Endothelial cell of umbilical vein (primary cell): ENCODE measurements around the gene CALHM6. TPM values are rescaled to one million over a fixed set of nuclear protein-coding genes. Genes with fewer than 3 reads are reported as not detected.

Experiments used
- BruUV-seq: library from RNA; stranded (reverse); fragments of 400-500 nt; replicated peaks from 2 replicates; lab custom pipeline; 2021; lab: Mats Ljungman, UMichigan
- CTCF ChIA-PET: fragments of 300-600, 350-600 bp; sonication (Branson Sonifier 250); formaldehyde crosslinking; loops from one replicate; lab custom pipeline; 2021; ENCODE audit warnings: antibody characterized with exemption, inconsistent platforms; lab: Charles Lee
- POLR2A ChIA-PET: fragments of 300-600, 350-600 bp; sonication (Branson Sonifier 250); formaldehyde crosslinking; loops from one replicate; lab custom pipeline; 2021; ENCODE audit warnings: antibody characterized with exemption, inconsistent platforms; lab: Charles Lee
- DNase-seq: peaks from one replicate; pipeline ENCODE4 v3.0.0-alpha.2; 2011; ENCODE audit warnings: low read depth, low spot score
- FAIRE-seq: peaks from 2 replicates; lab custom pipeline; 2011; peaks lifted over from hg19 to GRCh38; lab: Jason Lieb, UNC
- H2AFZ ChIP-seq: 2 replicates; pipeline ENCODE4 v1.6.0; 2012; ENCODE audit warnings: low read depth, low read length, control low read depth, inconsistent platforms
- H3K27ac ChIP-seq: 2 replicates; pipeline ENCODE4 v1.5.1; 2011; ENCODE audit warnings: low read depth, mild to moderate bottlenecking, control low read depth, low read length, moderate library complexity; ENCODE audit not compliant: insufficient read depth
- H3K27me3 ChIP-seq, 2 experiments: 2 replicates each; pipeline versions ENCODE4 v1.6.0 to v1.6.1; 2011; ENCODE audit warnings: low read length in 2 of 2, mixed read lengths in 1 of 2; ENCODE audit not compliant: control insufficient read depth in 2 of 2, insufficient read depth in 2 of 2
- H3K36me3 ChIP-seq, 2 experiments: 2 replicates in 1 of 2; 3 replicates in 1 of 2; pipeline ENCODE4 v1.5.1; 2011; ENCODE audit warnings: low read length in 2 of 2, mild to moderate bottlenecking in 1 of 2, moderate library complexity in 1 of 2; ENCODE audit not compliant: control insufficient read depth in 2 of 2, insufficient read depth in 2 of 2; ENCODE audit errors: extremely low read depth in 1 of 2
- H3K4me1 ChIP-seq: 3 replicates; pipeline ENCODE4 v1.5.1; 2011; ENCODE audit warnings: mild to moderate bottlenecking, low read length; ENCODE audit not compliant: control insufficient read depth, insufficient read depth; ENCODE audit errors: extremely low read depth
- H3K4me2 ChIP-seq: 2 replicates; pipeline ENCODE4 v1.6.1; 2011; ENCODE audit warnings: low read length, control low read depth, mixed read lengths; ENCODE audit not compliant: insufficient read depth
- H3K4me3 ChIP-seq, 3 experiments: fragments of 200-600 bp in 1 of 3; sonication (generic), shearing (Covaris generic) in 1 of 3; replicated peaks in 1 of 3; 2 replicates each; pipeline ENCODE4 v1.5.1; 2011 to 2016; ENCODE audit warnings: control low read depth in 3 of 3, low read length in 3 of 3, mild to moderate bottlenecking in 2 of 3, inconsistent platforms in 1 of 3, low read depth in 1 of 3, moderate library complexity in 1 of 3; ENCODE audit not compliant: insufficient read depth in 1 of 3
- H3K79me2 ChIP-seq: 2 replicates; pipeline ENCODE4 v1.6.0; 2012; ENCODE audit warnings: low read length, inconsistent platforms; ENCODE audit not compliant: control insufficient read depth, insufficient read depth
- H3K9ac ChIP-seq: replicated peaks from 2 replicates; pipeline ENCODE3; 2011; ENCODE audit warnings: low read length, control low read depth; ENCODE audit not compliant: insufficient read depth; ENCODE audit errors: extremely low read depth
- H3K9me1 ChIP-seq: replicated peaks from 3 replicates; pipeline ENCODE4 v1.6.0; 2011; ENCODE audit warnings: mild to moderate bottlenecking, low read length; ENCODE audit not compliant: control insufficient read depth, insufficient read depth; ENCODE audit errors: extremely low read depth
- H3K9me3 ChIP-seq: replicated peaks from 2 replicates; pipeline ENCODE4 v1.5.1; 2012; ENCODE audit warnings: low read length, inconsistent platforms; ENCODE audit not compliant: control insufficient read depth, insufficient read depth
- H4K20me1 ChIP-seq: replicated peaks from 2 replicates; pipeline ENCODE3; 2011; ENCODE audit warnings: mild to moderate bottlenecking, low read length; ENCODE audit not compliant: control insufficient read depth, insufficient read depth; ENCODE audit errors: extremely low read depth
- EZH2 ChIP-seq: IDR thresholded peaks from 2 replicates; pipeline ENCODE4 v1.6.1; 2012; ENCODE audit warnings: borderline replicate concordance, low read depth, mild to moderate bottlenecking, moderate library complexity, low read length, inconsistent platforms; ENCODE audit not compliant: severe bottlenecking
- FOS ChIP-seq: IDR thresholded peaks from 2 replicates; pipeline ENCODE4 v1.6.1; 2011; ENCODE audit warnings: mild to moderate bottlenecking, low read length, moderate library complexity, borderline replicate concordance; ENCODE audit not compliant: insufficient read depth
- GATA2 ChIP-seq: IDR thresholded peaks from 2 replicates; pipeline ENCODE4 v1.7.0; 2011; ENCODE audit warnings: low read depth, mild to moderate bottlenecking, moderate library complexity, mixed read lengths, low read length; ENCODE audit not compliant: insufficient read length, insufficient read depth
- JUN ChIP-seq: IDR thresholded peaks from 2 replicates; pipeline ENCODE4 v1.6.1; 2011; ENCODE audit warnings: borderline replicate concordance, low read depth; ENCODE audit not compliant: insufficient read length, insufficient read depth
- MYC ChIP-seq: IDR thresholded peaks from one replicate; pipeline ENCODE4 v1.6.1; 2011; ENCODE audit warnings: mild to moderate bottlenecking, low read depth, low read length
- POLR2A ChIP-seq: IDR thresholded peaks from 2 replicates; pipeline ENCODE4 v1.6.1; 2012; ENCODE audit warnings: low read depth, mild to moderate bottlenecking, control low read depth, low read length
- POLR2AphosphoS5 ChIP-seq: IDR thresholded peaks from 2 replicates; pipeline ENCODE4 v1.6.1; 2012; ENCODE audit warnings: low read depth, mild to moderate bottlenecking, control low read depth, low read length, moderate library complexity; ENCODE audit not compliant: insufficient read depth
- dilution Hi-C: fragments of 300-500 bp; cut with MboI; formaldehyde crosslinking; loops from one replicate; pipeline ENCODE4 v1.15.0; 2019; ENCODE audit warnings: low sequenced_read_pairs; ENCODE audit not compliant: extremely low pct_ligation_motif_present
- intact Hi-C: fragments of 100-400 bp; cut with micrococcal nuclease; formaldehyde crosslinking; loops from one replicate; pipeline ENCODE4 v1.10.0; 2022
- polyA plus RNA-seq, 4 experiments: library from polyadenylated mRNA; depleted of rRNA in 3 of 4; stranded (reverse) in 3 of 4; unstranded in 1 of 4; fragments of >200 nt; gene quantifications; 2 replicates each; pipeline versions ENCODE4 v1.2.1 to v1.2.3, GENCODE V29; 2011 to 2012; ENCODE audit warnings: missing spikeins in 1 of 4
- total RNA-seq: library from RNA; stranded (reverse); gene quantifications from 2 replicates; pipeline ENCODE4 v1.2.3, GENCODE V29; 2021
- TF ChIP-seq, protein P1 (sequence below): IDR thresholded peaks from 2 replicates; pipeline ENCODE4 v1.6.1; 2011; ENCODE audit not compliant: insufficient read depth, insufficient read length
- TF ChIP-seq, protein P2 (sequence below), 2 donors: IDR thresholded peaks; 1 replicate in 1 of 2; 2 replicates in 1 of 2; pipeline ENCODE4 v1.5.1; 2011; ENCODE audit warnings: low read length in 2 of 2, mild to moderate bottlenecking in 2 of 2, moderate library complexity in 2 of 2, control low read depth in 1 of 2, inconsistent platforms in 1 of 2, low read depth in 1 of 2; ENCODE audit not compliant: insufficient read depth in 1 of 2; ENCODE audit errors: extremely low read depth in 1 of 2

The CALHM6 gene
- total and polyA plus RNA-seq, 2 donors (not counting 3 experiments of a cell fraction or from before 2014, with no cell fraction given), result 0.08 TPM; not detected in 1

DNA sequence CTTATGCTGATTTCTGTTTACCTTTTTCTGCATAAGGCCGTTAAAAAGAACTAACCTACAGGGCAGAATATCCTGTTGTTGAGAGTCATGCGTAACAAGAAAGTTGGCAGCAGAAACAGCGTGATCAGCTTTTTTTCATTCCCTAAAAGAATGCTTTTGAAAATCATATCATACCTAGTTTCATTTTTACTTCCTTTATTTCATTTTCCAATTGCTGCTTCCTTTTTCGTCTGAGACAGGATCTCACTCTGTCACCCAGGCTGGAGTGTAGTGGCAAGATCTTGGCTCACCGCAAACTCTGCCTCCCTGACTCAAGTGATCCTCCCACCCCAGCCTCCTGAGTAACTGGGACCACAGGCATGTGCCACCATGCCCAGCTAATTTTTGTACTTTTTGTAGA lies 4.1 kb downstream of the CALHM6 start:
- DNase-seq (peak; percentile 28), FAIRE-seq (no peak)
- Histone ChIP-seq H3K4me3 (no peak overlapping the region), H3K9ac (no peak overlapping the region), H3K9me3 (no peaks in the 10 kb centered on the region), H3K4me2 (no peak overlapping the region), H4K20me1 (no peaks in the 10 kb centered on the region), H3K27me3 (peaks cover 10 to 18% of the 10 kb centered on the region in 2 experiments), H3K9me1 (no peaks in the 10 kb centered on the region), H3K27ac (no peak overlapping the region), H3K79me2 (no peaks in the 10 kb centered on the region), H2AFZ (no peak overlapping the region), H3K36me3 (no peaks in the 10 kb centered on the region), H3K4me1 (peaks cover 8% of the 10 kb centered on the region)
- POLR2A ChIA-PET, result no interaction called here
- dilution Hi-C loops, result no loop called here
- intact Hi-C loops, result no loop called here
- no TSS peak for BruUV-seq
- CTCF ChIA-PET, result no interaction called here
- TF ChIP-seq JUN, result no peak
- TF ChIP-seq EZH2, result no peak
- no peak for TF ChIP-seq GATA2
- no peak for TF ChIP-seq POLR2A
- TF ChIP-seq, protein P1, sequence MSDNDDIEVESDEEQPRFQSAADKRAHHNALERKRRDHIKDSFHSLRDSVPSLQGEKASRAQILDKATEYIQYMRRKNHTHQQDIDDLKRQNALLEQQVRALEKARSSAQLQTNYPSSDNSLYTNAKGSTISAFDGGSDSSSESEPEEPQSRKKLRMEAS, result no peak

DNA sequence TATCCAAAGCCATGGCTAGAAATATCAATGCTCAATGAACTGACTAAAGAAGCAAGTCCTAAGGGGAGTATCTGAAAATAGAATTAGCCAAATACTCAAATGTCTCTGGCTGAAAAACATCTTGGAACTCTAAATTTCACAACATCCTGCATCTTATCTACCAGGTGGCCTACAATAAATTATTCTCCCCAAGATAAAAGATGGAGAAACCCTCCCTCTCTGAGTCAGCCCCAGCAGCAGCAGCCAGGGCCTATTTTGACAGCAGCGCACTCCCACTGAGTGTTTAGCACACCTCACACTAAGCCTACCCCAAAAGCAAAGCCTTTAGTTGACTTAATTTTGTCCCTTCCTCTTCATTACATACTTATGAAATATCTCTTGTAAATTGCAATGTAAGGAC lies 5.9 kb downstream of the CALHM6 start:
- peaks cover 6% of the 10 kb centered on the region in 2 experiments for H3K27me3 ChIP-seq
- BruUV-seq, result no TSS peak
- DNase-seq (no peak), FAIRE-seq (no peak)
- POLR2A ChIA-PET, result no interaction called here
- intact Hi-C loops (no loop called here), dilution Hi-C loops (no loop called here)
- no peak overlapping the region for H3K4me2 ChIP-seq
- CTCF ChIA-PET, result no interaction called here
- H4K20me1 ChIP-seq, result no peaks in the 10 kb centered on the region
- no peaks in the 10 kb centered on the region for H3K9me3 ChIP-seq
- H3K9me1 ChIP-seq, result no peaks in the 10 kb centered on the region
- peaks cover 4% of the 10 kb centered on the region for H3K4me1 ChIP-seq
- H2AFZ ChIP-seq, result no peak overlapping the region
- no peak overlapping the region for H3K9ac ChIP-seq
- no peak overlapping the region for H3K27ac ChIP-seq
- no peaks in the 10 kb centered on the region for H3K79me2 ChIP-seq
- H3K36me3 ChIP-seq, result no peaks in the 10 kb centered on the region
- no peak overlapping the region for H3K4me3 ChIP-seq
- TF ChIP-seq, protein P2, sequence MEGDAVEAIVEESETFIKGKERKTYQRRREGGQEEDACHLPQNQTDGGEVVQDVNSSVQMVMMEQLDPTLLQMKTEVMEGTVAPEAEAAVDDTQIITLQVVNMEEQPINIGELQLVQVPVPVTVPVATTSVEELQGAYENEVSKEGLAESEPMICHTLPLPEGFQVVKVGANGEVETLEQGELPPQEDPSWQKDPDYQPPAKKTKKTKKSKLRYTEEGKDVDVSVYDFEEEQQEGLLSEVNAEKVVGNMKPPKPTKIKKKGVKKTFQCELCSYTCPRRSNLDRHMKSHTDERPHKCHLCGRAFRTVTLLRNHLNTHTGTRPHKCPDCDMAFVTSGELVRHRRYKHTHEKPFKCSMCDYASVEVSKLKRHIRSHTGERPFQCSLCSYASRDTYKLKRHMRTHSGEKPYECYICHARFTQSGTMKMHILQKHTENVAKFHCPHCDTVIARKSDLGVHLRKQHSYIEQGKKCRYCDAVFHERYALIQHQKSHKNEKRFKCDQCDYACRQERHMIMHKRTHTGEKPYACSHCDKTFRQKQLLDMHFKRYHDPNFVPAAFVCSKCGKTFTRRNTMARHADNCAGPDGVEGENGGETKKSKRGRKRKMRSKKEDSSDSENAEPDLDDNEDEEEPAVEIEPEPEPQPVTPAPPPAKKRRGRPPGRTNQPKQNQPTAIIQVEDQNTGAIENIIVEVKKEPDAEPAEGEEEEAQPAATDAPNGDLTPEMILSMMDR (IDR thresholded peaks at IDR 0.05; ENCODE audit: extremely low read depth in 1 of 2, insufficient read depth in 1 of 2, low read depth in 1 of 2, low read length in 2 of 2), result no peak
- no peak for TF ChIP-seq JUN
- TF ChIP-seq GATA2, result no peak
- no peak for TF ChIP-seq MYC
- TF ChIP-seq POLR2AphosphoS5, result no peak
- TF ChIP-seq POLR2A, result no peak
- TF ChIP-seq, protein P1, result no peak
- TF ChIP-seq FOS, result no peak
- no peak for TF ChIP-seq EZH2
